H9 (cell line): ENCODE results near the gene MFSD2B. TPM values are rescaled to one million over a fixed set of nuclear protein-coding genes. Genes with fewer than 3 reads are reported as not detected.

Source experiments
- DNase-seq: peaks from one replicate; pipeline ENCODE4 v3.0.0-alpha.2; 2017
- H2AFZ ChIP-seq: one replicate; pipeline ENCODE4 v1.6.1; 2013; ENCODE audit warnings: mild to moderate bottlenecking, low read length, control low read depth, moderate library complexity
- H2AK5ac ChIP-seq: 2 replicates; pipeline ENCODE4 v1.6.1; 2013; ENCODE audit warnings: low read length, control low read depth, mixed read lengths; ENCODE audit not compliant: insufficient read length
- H2BK120ac ChIP-seq: one replicate; pipeline ENCODE4 v1.6.1; 2013; ENCODE audit warnings: low read depth, mild to moderate bottlenecking, low read length, control low read depth, inconsistent platforms; ENCODE audit not compliant: poor library complexity, severe bottlenecking
- H2BK12ac ChIP-seq: 2 replicates; pipeline ENCODE4 v1.6.1; 2013; ENCODE audit warnings: low read length, control low read depth, mixed read lengths, low read depth; ENCODE audit not compliant: insufficient read length
- H2BK15ac ChIP-seq: 2 replicates; pipeline ENCODE4 v1.6.1; 2013; ENCODE audit warnings: low read depth, low read length, control low read depth
- H2BK20ac ChIP-seq: one replicate; pipeline ENCODE4 v1.6.1; 2013; ENCODE audit warnings: low read depth, mild to moderate bottlenecking, low read length, control low read depth, inconsistent platforms; ENCODE audit not compliant: poor library complexity, severe bottlenecking
- H2BK5ac ChIP-seq: 2 replicates; pipeline ENCODE4 v1.6.1; 2013; ENCODE audit warnings: low read length, control low read depth, mixed read lengths; ENCODE audit not compliant: insufficient read length
- H3K14ac ChIP-seq: 2 replicates; pipeline ENCODE4 v1.6.1; 2013; ENCODE audit warnings: low read length, control low read depth; ENCODE audit not compliant: insufficient read depth
- H3K18ac ChIP-seq: 2 replicates; pipeline ENCODE4 v1.6.1; 2013; ENCODE audit warnings: low read depth, mild to moderate bottlenecking, mixed read lengths, low read length, control low read depth; ENCODE audit not compliant: insufficient read length
- H3K23ac ChIP-seq: 2 replicates; pipeline ENCODE4 v1.6.1; 2013; ENCODE audit warnings: low read length, control low read depth, mixed read lengths, low read depth; ENCODE audit not compliant: insufficient read length
- H3K23me2 ChIP-seq: 2 replicates; pipeline ENCODE4 v1.6.1; 2013; ENCODE audit warnings: low read depth, mild to moderate bottlenecking, mixed read lengths, low read length, control low read depth; ENCODE audit not compliant: insufficient read length, poor library complexity, severe bottlenecking
- H3K27ac ChIP-seq: 2 replicates; pipeline ENCODE4 v1.5.1; 2013; ENCODE audit warnings: low read length, control low read depth, mixed read lengths, low read depth; ENCODE audit not compliant: insufficient read length
- H3K27me3 ChIP-seq: 2 replicates; pipeline ENCODE4 v1.6.1; 2013; ENCODE audit warnings: low read length, control low read depth, inconsistent platforms; ENCODE audit not compliant: insufficient read depth
- H3K4ac ChIP-seq: 2 replicates; pipeline ENCODE4 v1.6.1; 2013; ENCODE audit warnings: low read depth, mild to moderate bottlenecking, control low read depth, inconsistent platforms, low read length, moderate library complexity
- H3K4me1 ChIP-seq: 2 replicates; pipeline ENCODE4 v1.6.1; 2013; ENCODE audit warnings: low read length, control low read depth, inconsistent platforms; ENCODE audit not compliant: insufficient read depth
- H3K4me2 ChIP-seq: 2 replicates; pipeline ENCODE4 v1.6.1; 2013; ENCODE audit warnings: low read length, control low read depth, mixed read lengths; ENCODE audit not compliant: insufficient read length, insufficient read depth
- H3K56ac ChIP-seq: 2 replicates; pipeline ENCODE4 v1.6.1; 2013; ENCODE audit warnings: low read depth, mild to moderate bottlenecking, mixed read lengths, low read length, control low read depth; ENCODE audit not compliant: insufficient read length
- H3K79me1 ChIP-seq: 2 replicates; pipeline ENCODE4 v1.6.1; 2013; ENCODE audit warnings: low read depth, mild to moderate bottlenecking, moderate library complexity, low read length, control low read depth, inconsistent platforms; ENCODE audit not compliant: insufficient read depth, poor library complexity, severe bottlenecking
- H3K79me2 ChIP-seq: 2 replicates; pipeline ENCODE4 v1.6.1; 2013; ENCODE audit warnings: low read length, control low read depth, inconsistent platforms; ENCODE audit not compliant: insufficient read depth
- H3K9ac ChIP-seq: 2 replicates; pipeline ENCODE4 v1.6.1; 2013; ENCODE audit warnings: low read length, control low read depth, mixed read lengths; ENCODE audit not compliant: insufficient read length; ENCODE audit errors: extremely low read depth
- H3K9me3 ChIP-seq: one replicate; pipeline ENCODE4 v1.6.1; 2013; ENCODE audit warnings: low read depth, low read length, inconsistent platforms; ENCODE audit not compliant: control insufficient read depth
- H3T11ph ChIP-seq: one replicate; pipeline ENCODE4 v1.6.1; 2013; ENCODE audit warnings: mild to moderate bottlenecking, low read length, control low read depth, inconsistent platforms
- H4K20me1 ChIP-seq: one replicate; pipeline ENCODE4 v1.6.1; 2013; ENCODE audit not compliant: control insufficient read depth, insufficient read length, insufficient read depth
- H4K5ac ChIP-seq: 2 replicates; pipeline ENCODE4 v1.6.1; 2013; ENCODE audit warnings: low read depth, mild to moderate bottlenecking, mixed read lengths, low read length, control low read depth; ENCODE audit not compliant: insufficient read length
- H4K8ac ChIP-seq: replicated peaks from 2 replicates; pipeline ENCODE4 v1.6.1; 2013; ENCODE audit warnings: low read length, control low read depth, mixed read lengths, low read depth; ENCODE audit not compliant: insufficient read length
- H4K91ac ChIP-seq: 2 replicates; pipeline ENCODE4 v1.6.1; 2013; ENCODE audit warnings: low read depth, mild to moderate bottlenecking, moderate library complexity, mixed read lengths, low read length, control low read depth; ENCODE audit not compliant: insufficient read length
- H3K27ac Mint-ChIP-seq, 3 experiments: 2 replicates in 2 of 3; 3 replicates in 1 of 3; pipeline ENCODE4 v1.8.0; 2020 to 2021; ENCODE audit warnings: mixed read lengths in 3 of 3, mild to moderate bottlenecking in 1 of 3, moderate library complexity in 1 of 3
- H3K27me3 Mint-ChIP-seq: 2 replicates; pipeline ENCODE4 v1.8.0; 2021; ENCODE audit warnings: low read depth, mild to moderate bottlenecking, moderate library complexity, mixed read lengths
- H3K36me3 Mint-ChIP-seq, 3 experiments: 2 replicates in 2 of 3; 3 replicates in 1 of 3; pipeline ENCODE4 v1.8.0; 2020 to 2021; ENCODE audit warnings: low read depth in 3 of 3, mixed read lengths in 3 of 3; ENCODE audit not compliant: insufficient read depth in 1 of 3
- H3K4me1 Mint-ChIP-seq, 2 experiments: 2 replicates each; pipeline ENCODE4 v1.8.0; 2020; ENCODE audit warnings: mixed read lengths in 2 of 2
- H3K4me3 Mint-ChIP-seq, 2 experiments: 2 replicates in 1 of 2; 3 replicates in 1 of 2; pipeline ENCODE4 v1.8.0; 2020 to 2021; ENCODE audit warnings: mild to moderate bottlenecking in 2 of 2, mixed read lengths in 2 of 2, moderate library complexity in 1 of 2
- H3K9me3 Mint-ChIP-seq, 2 experiments: 2 replicates in 1 of 2; 3 replicates in 1 of 2; pipeline ENCODE4 v1.8.0; 2020; ENCODE audit warnings: mild to moderate bottlenecking in 2 of 2, mixed read lengths in 2 of 2, moderate library complexity in 1 of 2
- CTCF ChIP-seq: fragments of 200-600 bp; sonication (generic); conservative IDR thresholded peaks from 3 replicates; pipeline ENCODE4 v1.8.0; 2021; ENCODE audit warnings: antibody characterized with exemption, mild to moderate bottlenecking
- WGBS: extraction: QIAGEN DNeasy Blood & Tissue Kit; methylation state at CpG from one replicate; pipeline ENCODE4 v1.1.7; 2013; ENCODE audit warnings: missing lambda C conversion rate, low lambda C conversion rate, mixed read lengths; ENCODE audit not compliant: insufficient read length; ENCODE audit errors: extremely low coverage; 5-methylcytosine and 5-hydroxymethylcytosine counted together
- total RNA-seq: library from RNA; stranded (reverse); gene quantifications from 2 replicates; pipeline ENCODE4 v1.2.1, GENCODE V29; 2021

Gene MFSD2B
- total RNA-seq, 1 experiment from 2014 or later, result 1.3 TPM

- Mint-ChIP-seq H3K4me3 (peak overlapping the region; percentile 97 to 99), H3K27ac (peak overlapping the region in 2 of 3 experiments; percentile 99 to 100; a peak in 1 of 7 replicates), H3K27me3 (no peaks in the 10 kb centered on the region), H3K36me3 (peaks cover 13 to 40% (median 38%) of the 10 kb centered on the region in 3 experiments), H3K9me3 (no peaks in the 10 kb centered on the region), H3K4me1 (peaks cover 17 to 19% of the 10 kb centered on the region in 2 experiments)
- H2BK15ac ChIP-seq, result no peak overlapping the region
- H3K79me1 ChIP-seq, result peaks cover 2% of the 10 kb centered on the region
- H3K9me3 ChIP-seq, result no peaks in the 10 kb centered on the region
- H2AK5ac ChIP-seq, result no peak overlapping the region
- no peak overlapping the region for H3K27ac ChIP-seq
- H4K20me1 ChIP-seq, result no peaks in the 10 kb centered on the region
- no peak overlapping the region for H3K4ac ChIP-seq
- no peak overlapping the region for H2BK20ac ChIP-seq
- H3K4me2 ChIP-seq, result peak overlapping the region; percentile 97
- TF ChIP-seq CTCF, result no peak
- H3K4me1 ChIP-seq, result peaks cover 3% of the 10 kb centered on the region; the same call in 1 of the 2 replicates
- no CpG with 5 or more reads among the region's 5 CpGs for WGBS
- H2BK5ac ChIP-seq, result no peak overlapping the region
- no peak overlapping the region for H4K5ac ChIP-seq
- H4K8ac ChIP-seq, result no peak overlapping the region
- H3K9ac ChIP-seq, result peak overlapping the region; percentile 87
- H3K79me2 ChIP-seq, result no peaks in the 10 kb centered on the region; the same call in 1 of the 2 replicates
- H3K23ac ChIP-seq, result no peak overlapping the region
- no peak for DNase-seq
- peaks cover 11% of the 10 kb centered on the region for H3K23me2 ChIP-seq
- H2BK12ac ChIP-seq, result no peak overlapping the region
- H3T11ph ChIP-seq, result no peak overlapping the region
- no peak overlapping the region for H2AFZ ChIP-seq
- no peak overlapping the region for H3K14ac ChIP-seq
- no peak overlapping the region for H2BK120ac ChIP-seq
- H4K91ac ChIP-seq, result no peak overlapping the region
- no peaks in the 10 kb centered on the region for H3K27me3 ChIP-seq
- H3K56ac ChIP-seq, result no peak overlapping the region
- no peak overlapping the region for H3K18ac ChIP-seq
These were observed 65.4 kb downstream of the MFSD2B start for GRCh38 chr2:24075259-24075658.

Other genes starting within 250 kb of the MFSD2B start
- gene ATAD2B, start 83.0 kb upstream of the MFSD2B start, total RNA-seq, result 17.5 and 21.4 TPM in 2 replicates
- gene UBXN2A, start 69.6 kb upstream of the MFSD2B start, total RNA-seq, result 19.7 and 20.0 TPM in 2 replicates
- gene WDCP, start 37.3 kb downstream of the MFSD2B start, total RNA-seq, result 36.9 and 40.0 TPM in 2 replicates
- 59.7 and 61.6 TPM in 2 replicates for gene FKBP1B, start 39.7 kb downstream of the MFSD2B start, total RNA-seq
- 130 and 132 TPM in 2 replicates for gene SF3B6, start 66.2 kb downstream of the MFSD2B start, total RNA-seq
- gene TP53I3, start 74.7 kb downstream of the MFSD2B start, total RNA-seq, result 45.7 and 48.1 TPM in 2 replicates
- gene PFN4, start 113.2 kb downstream of the MFSD2B start, total RNA-seq, result not detected in 2 replicates
- gene FAM228B, start 113.4 kb downstream of the MFSD2B start, total RNA-seq, result 6.5 and 6.7 TPM in 2 replicates
- not detected in 2 replicates for gene FAM228A, start 165.0 kb downstream of the MFSD2B start, total RNA-seq